ENCODE measurements around the gene KCNMA1. TPM values are rescaled to one million over a fixed set of nuclear protein-coding genes. Genes with fewer than 3 reads are reported as not detected.

The KCNMA1 gene
- total and polyA plus RNA-seq, 10 of the 15 experiments (the other 5 are each of a cell fraction or from before 2014, with no cell fraction given): 8.5 to 77.0 (median 21.3) TPM

DNA sequence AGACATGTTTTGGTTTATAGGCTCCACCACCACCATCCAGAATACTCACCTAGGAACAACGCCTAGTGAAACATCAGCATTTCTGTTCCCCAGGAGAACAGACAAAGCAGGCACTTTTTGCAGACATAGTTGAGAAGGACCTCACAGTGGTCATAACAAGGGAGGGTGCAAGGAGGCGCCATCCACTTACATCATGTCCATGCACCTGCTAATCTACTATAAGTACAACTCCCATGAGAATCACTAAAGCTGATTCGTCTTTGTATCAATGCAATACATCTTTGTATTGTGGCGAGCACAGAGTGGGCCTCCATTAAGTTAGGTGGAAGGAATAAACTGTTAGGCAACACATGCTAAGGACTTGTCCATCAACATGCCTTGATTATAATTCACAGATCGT, 207.1 kb downstream of the KCNMA1 start:
- POLR2A ChIA-PET: no interaction called here
- in situ Hi-C loops (cut with MboI): no loop called here

DNA sequence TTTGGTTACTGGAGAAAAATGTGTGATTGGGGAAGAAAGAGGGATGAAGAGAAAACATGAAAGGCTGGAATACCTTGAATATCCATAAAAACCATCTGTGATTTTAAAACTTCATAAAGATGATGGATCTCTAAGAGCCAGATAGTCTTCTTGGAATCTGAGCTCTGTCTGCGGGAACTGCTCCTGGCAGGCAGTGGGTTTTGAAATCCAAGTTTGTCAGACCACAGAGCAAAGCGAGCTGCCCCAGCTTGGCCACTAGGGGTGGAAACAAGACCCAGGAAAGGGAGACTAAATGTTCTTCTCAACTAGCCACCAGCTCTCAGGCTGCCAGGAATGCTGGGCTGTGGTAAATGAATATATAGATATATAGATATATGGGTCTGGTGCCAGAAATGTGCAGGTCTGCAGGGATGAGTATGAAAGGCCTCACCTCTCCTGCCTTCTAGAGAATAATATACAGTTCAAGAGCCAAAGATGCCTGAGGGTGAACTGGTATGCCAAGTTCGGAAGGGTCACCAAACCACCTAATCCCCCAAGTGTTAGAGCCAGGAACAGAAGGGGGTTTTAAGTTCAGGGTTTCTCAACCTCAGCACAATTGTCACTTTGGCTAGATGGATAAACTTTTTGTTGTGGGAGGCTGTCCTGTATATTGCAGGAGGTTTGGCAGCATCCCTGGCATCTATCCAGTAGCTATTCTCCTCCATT, 208.8 kb downstream of the KCNMA1 start:
- DNase-seq (ENCODE audit: low read depth, low spot score) (no peak), ATAC-seq (peak; percentile 66), FAIRE-seq (no peak)
- intact Hi-C loops (cut with micrococcal nuclease; ENCODE audit: unreplicated experiment): no loop called here
- POLR2A ChIA-PET: no interaction called here
- Histone ChIP-seq H3K4me3 (no peak overlapping the region), H3K27me3 (replicated peaks in 1 of 2; ENCODE audit: control insufficient read depth in 2 of 2, insufficient read depth in 2 of 2, low read length in 1 of 2) (no peaks in the 10 kb centered on the region), H3K9me3 (replicated peaks; ENCODE audit: control insufficient read depth, insufficient read depth, low read length) (no peaks in the 10 kb centered on the region), H3K4me1 (ENCODE audit: control insufficient read depth, insufficient read depth, low read length) (no peaks in the 10 kb centered on the region), H3K9ac (ENCODE audit: control insufficient read depth, insufficient read depth, low read length) (no peak overlapping the region), H2AFZ (ENCODE audit: control insufficient read depth, low read depth, low read length) (no peak overlapping the region), H4K20me1 (ENCODE audit: control insufficient read depth, insufficient read depth) (peaks cover 2% of the 10 kb centered on the region; the same call in 1 of the 2 replicates), H3K27ac (ENCODE audit: control insufficient read depth, insufficient read depth) (no peak overlapping the region), H3K79me2 (ENCODE audit: control insufficient read depth, insufficient read depth, low read length) (no peaks in the 10 kb centered on the region), H3K4me2 (ENCODE audit: control insufficient read depth, insufficient read depth) (no peak overlapping the region), H3K36me3 (ENCODE audit: control insufficient read depth in 2 of 2, insufficient read depth in 2 of 2, low read length in 1 of 2) (no peaks in the 10 kb centered on the region)
- WGBS (ENCODE audit: insufficient coverage, insufficient replicate concordance, low lambda C conversion rate, missing lambda C conversion rate): 44% methylated on average over 3 of the region's 3 CpGs
- in situ Hi-C loops (cut with MboI): no loop called here
- TF ChIP-seq, protein P1, sequence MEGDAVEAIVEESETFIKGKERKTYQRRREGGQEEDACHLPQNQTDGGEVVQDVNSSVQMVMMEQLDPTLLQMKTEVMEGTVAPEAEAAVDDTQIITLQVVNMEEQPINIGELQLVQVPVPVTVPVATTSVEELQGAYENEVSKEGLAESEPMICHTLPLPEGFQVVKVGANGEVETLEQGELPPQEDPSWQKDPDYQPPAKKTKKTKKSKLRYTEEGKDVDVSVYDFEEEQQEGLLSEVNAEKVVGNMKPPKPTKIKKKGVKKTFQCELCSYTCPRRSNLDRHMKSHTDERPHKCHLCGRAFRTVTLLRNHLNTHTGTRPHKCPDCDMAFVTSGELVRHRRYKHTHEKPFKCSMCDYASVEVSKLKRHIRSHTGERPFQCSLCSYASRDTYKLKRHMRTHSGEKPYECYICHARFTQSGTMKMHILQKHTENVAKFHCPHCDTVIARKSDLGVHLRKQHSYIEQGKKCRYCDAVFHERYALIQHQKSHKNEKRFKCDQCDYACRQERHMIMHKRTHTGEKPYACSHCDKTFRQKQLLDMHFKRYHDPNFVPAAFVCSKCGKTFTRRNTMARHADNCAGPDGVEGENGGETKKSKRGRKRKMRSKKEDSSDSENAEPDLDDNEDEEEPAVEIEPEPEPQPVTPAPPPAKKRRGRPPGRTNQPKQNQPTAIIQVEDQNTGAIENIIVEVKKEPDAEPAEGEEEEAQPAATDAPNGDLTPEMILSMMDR (IDR thresholded peaks at IDR 0.05 in 2 of 3, conservative IDR thresholded peaks at IDR 0.05 in 1 of 3; ENCODE audit: control insufficient read depth in 2 of 3, extremely low read depth in 1 of 3, insufficient read depth in 1 of 3, low read depth in 3 of 3, low read length in 3 of 3): peak in 2 of 3 experiments; percentile 28 to 55; a peak in 4 of 6 replicates
- TF ChIP-seq BMI1 (IDR thresholded peaks at IDR 0.05; ENCODE audit: borderline replicate concordance) (no peak), HDAC6 (IDR thresholded peaks at IDR 0.05; ENCODE audit: unreplicated experiment) (no peak), TCF3 (IDR thresholded peaks at IDR 0.05; ENCODE audit: borderline replicate concordance, insufficient read depth, low read depth, low read length) (no peak), RELA (IDR thresholded peaks at IDR 0.05; ENCODE audit: borderline replicate concordance, partially characterized antibody) (no peak), PAX8 (IDR thresholded peaks at IDR 0.05) (no peak), SMC3 (IDR thresholded peaks at IDR 0.05; ENCODE audit: borderline replicate concordance, low read length) (peak; percentile 19; the same call in 1 of the 2 replicates), STAT1 (conservative IDR thresholded peaks at IDR 0.05) (no peak), SREBF2 (IDR thresholded peaks at IDR 0.05; ENCODE audit: low read length) (no peak), STAT3 (IDR thresholded peaks at IDR 0.05; ENCODE audit: low read depth, low read length) (no peak), RAD21 (IDR thresholded peaks at IDR 0.05; ENCODE audit: insufficient read depth, low read depth, low read length) (peak; percentile 26; the same call in 1 of the 2 replicates), SRF (IDR thresholded peaks at IDR 0.05; ENCODE audit: low read depth in 2 of 2, low read length in 2 of 2) (no peak), YBX1 (IDR thresholded peaks at IDR 0.05) (no peak)
- SMC1A ChIA-PET (ENCODE audit: uncharacterized antibody, unreplicated experiment): interaction anchor here (0.7 to 4.1 kb wide), 18 partner anchors 13 to 263 kb away, joined by 3 to 18 read pairs (median 4); no protein-coding TSS in a partner anchor
- BruUV-seq (replicated peaks): no TSS peak
- RAD21 ChIA-PET (ENCODE audit: unreplicated experiment): interaction anchor here (0.9 to 2.4 kb wide), 9 partner anchors 16 to 213 kb away, joined by 3 to 14 read pairs (median 3); no protein-coding TSS in a partner anchor
- CTCF ChIA-PET: interaction anchor here (0.7 to 5.2 kb wide), 20 partner anchors 12 to 284 kb away, joined by 3 to 42 read pairs (median 6); no protein-coding TSS in a partner anchor

More for the DNA sequence above, 207.1 kb downstream of the KCNMA1 start:
- no peaks in the 10 kb centered on the region for H3K27me3 ChIP-seq (replicated peaks in 1 of 2; ENCODE audit: control insufficient read depth in 2 of 2, insufficient read depth in 2 of 2, low read length in 1 of 2)
- ChIA-PET SMC1A (ENCODE audit: uncharacterized antibody, unreplicated experiment) (interaction anchor here (0.9 to 4.1 kb wide), 6 partner anchors 39 to 284 kb away, joined by 3 to 14 read pairs (median 4); no protein-coding TSS in a partner anchor), RAD21 (ENCODE audit: unreplicated experiment) (interaction anchor here (1.6 to 2.4 kb wide), 3 partner anchors 48 to 205 kb away, joined by 3 to 8 read pairs (median 5); no protein-coding TSS in a partner anchor), CTCF (interaction anchor here (0.7 to 5.2 kb wide), 7 partner anchors 14 to 262 kb away, joined by 3 to 42 read pairs (median 7); no protein-coding TSS in a partner anchor)
- TF ChIP-seq SUZ12 (IDR thresholded peaks at IDR 0.05; ENCODE audit: unreplicated experiment): no peak
- TF ChIP-seq RAD21 (IDR thresholded peaks at IDR 0.05; ENCODE audit: insufficient read depth, low read depth, low read length): peak; percentile 26; the same call in 1 of the 2 replicates
- no peaks in the 10 kb centered on the region for H3K36me3 ChIP-seq (ENCODE audit: control insufficient read depth in 2 of 2, insufficient read depth in 2 of 2, low read length in 1 of 2)
- no peak for FAIRE-seq
- H4K20me1 ChIP-seq (ENCODE audit: control insufficient read depth, insufficient read depth): peaks cover 2% of the 10 kb centered on the region; the same call in 1 of the 2 replicates
- H2AFZ ChIP-seq (ENCODE audit: control insufficient read depth, low read depth, low read length): no peak overlapping the region
- no peaks in the 10 kb centered on the region for H3K9me3 ChIP-seq (replicated peaks; ENCODE audit: control insufficient read depth, insufficient read depth, low read length)
- intact Hi-C loops (cut with micrococcal nuclease; ENCODE audit: unreplicated experiment): no loop called here
- H3K4me2 ChIP-seq (ENCODE audit: control insufficient read depth, insufficient read depth): no peak overlapping the region
- no peak overlapping the region for H3K9ac ChIP-seq (ENCODE audit: control insufficient read depth, insufficient read depth, low read length)
- H3K4me3 ChIP-seq: no peak overlapping the region
- no peaks in the 10 kb centered on the region for H3K4me1 ChIP-seq (ENCODE audit: control insufficient read depth, insufficient read depth, low read length)
- H3K79me2 ChIP-seq (ENCODE audit: control insufficient read depth, insufficient read depth, low read length): no peaks in the 10 kb centered on the region
- whole genome bisulfite sequencing (ENCODE audit: insufficient coverage, insufficient replicate concordance, low lambda C conversion rate, missing lambda C conversion rate): 37% methylated on average over 5 of the region's 5 CpGs
- BruUV-seq (replicated peaks): no TSS peak
- H3K27ac ChIP-seq (ENCODE audit: control insufficient read depth, insufficient read depth): no peak overlapping the region
- ATAC-seq: no peak
- no peak for DNase-seq (ENCODE audit: low read depth, low spot score)
